Hair follicular keratinocyte (primary cell): ENCODE data around the gene YY2. TPM values are rescaled to one million over a fixed set of nuclear protein-coding genes. Genes with fewer than 3 reads are reported as not detected.

Source experiments
- total RNA-seq: library from RNA; depleted of rRNA; stranded (reverse); fragments of >200 nt; gene quantifications from 2 replicates; pipeline ENCODE4 v1.2.3, GENCODE V29; 2015

The YY2 gene
- 0.76 and 0.78 TPM in 2 replicates for total RNA-seq

DNA sequence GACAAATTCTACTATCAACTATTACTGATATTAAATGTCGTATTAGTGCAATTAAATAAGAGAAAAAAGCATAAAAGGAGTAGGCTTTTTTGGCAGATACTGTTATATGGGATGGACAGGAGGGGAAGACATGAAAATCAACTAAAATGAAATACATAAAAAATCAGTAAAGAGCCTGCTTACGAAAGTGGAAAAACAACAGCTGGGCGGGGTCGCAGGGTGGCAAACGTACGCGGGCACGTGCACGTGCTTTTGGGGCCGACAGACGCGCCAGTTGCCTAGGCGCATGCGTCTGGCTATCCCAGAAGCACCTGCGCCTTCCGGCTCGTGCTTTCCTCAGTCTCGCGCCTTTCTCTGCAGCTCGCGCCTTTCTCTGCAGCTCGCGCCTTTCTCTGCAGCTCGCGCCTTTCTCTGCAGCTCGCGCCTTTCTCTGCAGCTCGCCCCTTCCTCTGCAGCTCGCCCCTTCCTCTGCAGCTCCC is at the start of gene YY2:
Gene YY2 (plus strand): TSS at position 51 of the 479 bp plus-strand sequence. CDS start 498 bp downstream, outside the sequence.

DNA sequence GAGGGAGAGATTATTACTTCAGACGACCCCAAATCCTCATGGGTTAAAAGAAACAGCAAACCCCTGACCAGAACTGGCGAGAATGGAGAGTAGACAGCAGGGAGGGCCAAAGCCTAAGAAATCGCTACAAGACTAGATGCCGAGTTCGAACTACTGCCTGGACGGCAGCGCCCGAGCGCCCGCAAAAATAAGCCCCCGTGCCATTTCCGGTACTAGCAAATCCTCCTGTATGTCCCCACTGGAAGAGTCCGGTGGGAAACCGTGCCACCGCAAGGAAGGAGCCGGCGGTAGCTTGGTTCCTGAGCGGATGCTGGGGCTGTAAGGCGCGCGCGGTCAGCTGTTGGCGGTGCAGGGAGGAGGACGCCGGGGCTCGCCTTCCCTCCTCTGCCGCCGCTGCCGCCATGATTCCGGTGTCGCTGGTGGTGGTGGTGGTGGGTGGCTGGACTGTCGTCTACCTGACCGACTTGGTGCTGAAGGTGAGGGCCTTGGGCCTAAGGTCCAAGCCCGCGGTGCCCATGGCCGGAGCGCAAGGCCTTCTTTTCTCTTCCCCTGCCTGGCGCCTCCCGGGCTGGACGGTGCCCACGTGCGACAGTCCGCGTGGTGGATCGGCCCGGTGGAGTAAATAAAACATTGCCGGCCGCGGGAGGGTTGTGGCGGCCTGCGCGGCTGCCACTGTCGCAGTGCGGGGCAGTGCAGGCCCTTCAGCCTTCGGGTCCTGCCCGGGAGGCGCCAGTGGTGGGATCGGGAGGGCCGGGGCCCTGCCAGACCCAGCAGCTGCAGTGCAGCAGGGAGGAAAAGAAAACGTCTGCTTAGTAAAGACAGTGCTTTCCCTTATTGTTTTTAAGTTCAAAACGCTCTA is 16.2 kb upstream of the YY2 start, which contains the start of gene MBTPS2:
Gene MBTPS2 (plus strand): TSS at position 284 of the 859 bp plus-strand sequence. CDS start 118 bp downstream, at position 402.

Other genes starting within 250 kb of the YY2 start
- gene KLHL34, start 197.7 kb upstream of the YY2 start, total RNA-seq: 0.31 and 0.34 TPM in 2 replicates
- gene SMPX, start 97.9 kb upstream of the YY2 start, total RNA-seq: not detected in 2 replicates
- gene MBTPS2, start 16.4 kb upstream of the YY2 start, total RNA-seq: 5.2 and 6.7 TPM in 2 replicates
- 120 and 184 TPM in 2 replicates for gene SMS, start 84.7 kb downstream of the YY2 start, total RNA-seq
- 1.2 and 3.0 TPM in 2 replicates for gene PHEX, start 176.3 kb downstream of the YY2 start, total RNA-seq